ENCODE measurements around the gene EYA2. TPM values are rescaled to one million over a fixed set of nuclear protein-coding genes. Genes with fewer than 3 reads are reported as not detected.

The EYA2 gene
- total RNA-seq, 4 donors from 2014 or later, result 9.9 to 20.1 (median 13.8) TPM

DNA sequence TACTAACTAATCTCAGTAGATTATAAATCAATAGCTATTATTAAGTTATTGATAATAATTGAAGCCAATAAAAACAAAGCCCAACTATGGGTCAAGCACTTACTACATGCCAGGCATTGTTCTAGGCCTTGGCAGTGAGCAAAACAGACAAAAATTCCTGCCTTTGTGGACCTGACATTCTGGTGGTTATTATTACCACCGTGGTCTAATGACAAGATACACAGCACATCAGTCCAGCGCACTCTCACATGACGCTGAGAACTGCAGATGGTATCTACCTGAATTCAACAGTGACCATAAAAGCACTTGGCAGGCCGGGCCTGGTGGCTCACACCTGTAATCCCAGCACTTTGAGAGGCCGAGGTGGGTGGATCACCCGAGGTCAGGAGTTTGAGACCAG lies 340.5 kb downstream of the EYA2 start:
- H3K27ac ChIP-seq, result no peak overlapping the region
- DNase-seq, result no peak
- intact Hi-C loops (cut with DNase I), result no loop called here
- H3K27me3 ChIP-seq, result no peaks in the 10 kb centered on the region
- 93 to 100% methylated on average over 6 of the region's 6 CpGs for WGBS, 2 donors
- no peak overlapping the region for H3K4me3 ChIP-seq (replicated peaks in 1 of 3)
- TF ChIP-seq, protein P1, sequence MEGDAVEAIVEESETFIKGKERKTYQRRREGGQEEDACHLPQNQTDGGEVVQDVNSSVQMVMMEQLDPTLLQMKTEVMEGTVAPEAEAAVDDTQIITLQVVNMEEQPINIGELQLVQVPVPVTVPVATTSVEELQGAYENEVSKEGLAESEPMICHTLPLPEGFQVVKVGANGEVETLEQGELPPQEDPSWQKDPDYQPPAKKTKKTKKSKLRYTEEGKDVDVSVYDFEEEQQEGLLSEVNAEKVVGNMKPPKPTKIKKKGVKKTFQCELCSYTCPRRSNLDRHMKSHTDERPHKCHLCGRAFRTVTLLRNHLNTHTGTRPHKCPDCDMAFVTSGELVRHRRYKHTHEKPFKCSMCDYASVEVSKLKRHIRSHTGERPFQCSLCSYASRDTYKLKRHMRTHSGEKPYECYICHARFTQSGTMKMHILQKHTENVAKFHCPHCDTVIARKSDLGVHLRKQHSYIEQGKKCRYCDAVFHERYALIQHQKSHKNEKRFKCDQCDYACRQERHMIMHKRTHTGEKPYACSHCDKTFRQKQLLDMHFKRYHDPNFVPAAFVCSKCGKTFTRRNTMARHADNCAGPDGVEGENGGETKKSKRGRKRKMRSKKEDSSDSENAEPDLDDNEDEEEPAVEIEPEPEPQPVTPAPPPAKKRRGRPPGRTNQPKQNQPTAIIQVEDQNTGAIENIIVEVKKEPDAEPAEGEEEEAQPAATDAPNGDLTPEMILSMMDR (IDR thresholded peaks at IDR 0.05), result no peak
- no peak for TF ChIP-seq POLR2A (IDR thresholded peaks at IDR 0.05)
- H3K9me3 ChIP-seq, result no peaks in the 10 kb centered on the region
- H3K36me3 ChIP-seq, result peaks cover 24 to 30% of the 10 kb centered on the region in 2 donors
- peaks cover 0 to 6% of the 10 kb centered on the region in 2 donors for H3K4me1 ChIP-seq

DNA sequence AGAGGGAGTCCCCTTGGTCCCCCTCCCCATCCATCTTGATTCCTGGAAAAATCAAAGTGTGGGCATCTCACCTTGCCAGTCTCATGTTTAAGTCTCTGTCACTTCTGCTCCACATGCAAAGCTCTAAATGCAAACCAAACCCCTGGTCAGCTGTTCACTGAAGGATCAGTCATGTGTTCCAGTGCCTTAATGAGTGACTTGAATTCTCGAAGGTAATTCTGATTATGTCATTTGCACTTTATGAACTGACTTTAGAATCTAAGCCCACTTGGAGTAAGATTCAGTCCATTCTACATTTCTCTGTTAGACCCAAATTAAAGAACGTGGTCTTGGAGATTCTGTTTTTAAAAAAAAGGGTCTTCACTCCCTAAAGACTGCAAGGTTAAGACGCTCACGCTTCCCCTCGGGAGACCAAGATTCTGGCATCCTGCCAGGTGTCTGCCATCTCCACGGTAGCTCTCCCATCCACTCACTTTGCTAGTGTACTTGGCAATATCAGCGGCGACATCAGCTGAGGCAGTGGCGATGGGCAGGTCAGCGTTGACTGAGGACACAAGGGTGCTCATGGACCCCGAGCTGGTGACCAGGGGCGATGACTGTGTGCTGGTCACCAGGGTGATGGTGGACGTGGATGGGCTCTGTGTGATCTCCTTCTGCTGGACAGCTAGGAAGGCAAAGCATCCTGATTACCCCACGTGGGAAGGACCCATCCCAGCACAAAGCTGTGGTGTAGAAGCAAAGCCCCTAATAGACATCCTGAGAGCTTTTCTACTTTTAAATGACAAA lies 341.4 kb downstream of the EYA2 start:
- Histone ChIP-seq H3K4me3 (replicated peaks in 1 of 3) (no peak overlapping the region), H3K9me3 (no peaks in the 10 kb centered on the region), H3K36me3 (peaks cover 24 to 30% of the 10 kb centered on the region in 2 donors), H3K4me1 (peaks cover 0 to 6% of the 10 kb centered on the region in 2 donors), H3K27ac (no peak overlapping the region), H3K27me3 (no peaks in the 10 kb centered on the region)
- WGBS, 2 donors, result 68 to 78% methylated on average over 14 of the region's 14 CpGs
- DNase-seq, result no peak
- TF ChIP-seq POLR2A (IDR thresholded peaks at IDR 0.05), result no peak
- TF ChIP-seq, protein P1 (IDR thresholded peaks at IDR 0.05), result no peak
- intact Hi-C loops (cut with DNase I), result no loop called here

DNA sequence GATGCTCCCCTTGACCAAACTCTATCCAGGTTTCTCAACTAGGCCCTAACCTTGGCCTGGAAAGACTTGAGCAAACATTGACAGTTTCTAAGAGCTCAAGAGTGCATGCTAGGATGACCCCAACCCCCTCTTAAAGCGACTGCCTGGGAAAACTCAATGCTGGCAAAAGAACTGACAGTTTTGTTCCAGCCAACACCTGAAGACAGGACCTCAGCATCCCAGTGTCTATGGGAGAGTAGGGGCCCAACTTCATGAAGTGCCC lies 341.9 kb downstream of the EYA2 start:
- Histone ChIP-seq H3K9me3 (no peaks in the 10 kb centered on the region), H3K27ac (no peak overlapping the region), H3K27me3 (no peaks in the 10 kb centered on the region), H3K36me3 (peaks cover 22 to 30% of the 10 kb centered on the region in 2 donors), H3K4me1 (peaks cover 0 to 6% of the 10 kb centered on the region in 2 donors), H3K4me3 (replicated peaks in 1 of 3) (no peak overlapping the region)
- DNase-seq, result no peak
- TF ChIP-seq, protein P1 (IDR thresholded peaks at IDR 0.05), result no peak
- intact Hi-C loops (cut with DNase I), result no loop called here
- 33 to 64% methylated on average over 1 of the region's 1 CpG for WGBS, 2 donors

DNA sequence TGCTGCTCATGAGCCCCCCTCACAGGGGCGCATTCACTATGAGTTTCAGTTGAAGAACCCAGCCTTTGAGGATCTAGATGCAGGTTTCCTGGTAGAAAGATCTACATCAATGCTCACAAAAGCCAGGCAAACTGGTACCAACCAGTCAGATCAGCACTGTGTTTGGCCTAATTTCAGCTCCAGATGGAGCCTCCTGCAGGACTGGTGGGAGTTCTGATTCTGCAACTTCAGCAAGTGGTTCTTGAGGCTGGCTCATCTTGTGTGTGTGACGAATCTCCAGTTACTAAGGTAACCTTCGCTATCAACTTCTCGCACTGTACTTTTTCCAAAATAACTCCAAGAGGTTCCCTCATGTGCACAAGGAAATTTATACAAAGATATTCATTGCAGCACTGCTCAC lies 343.1 kb downstream of the EYA2 start:
- intact Hi-C loops (cut with DNase I), result no loop called here
- Histone ChIP-seq H3K4me1 (peaks cover 8 to 13% of the 10 kb centered on the region in 2 donors), H3K36me3 (peaks cover 21 to 30% of the 10 kb centered on the region in 2 donors), H3K27ac (no peak overlapping the region), H3K9me3 (no peaks in the 10 kb centered on the region), H3K27me3 (no peaks in the 10 kb centered on the region), H3K4me3 (replicated peaks in 1 of 3) (no peak overlapping the region)
- peak in 1 of 2 donors; percentile 32 for DNase-seq
- WGBS, 2 donors, result 89% methylated on average over 4 of the region's 4 CpGs
- no peak for TF ChIP-seq POLR2A (IDR thresholded peaks at IDR 0.05)
- TF ChIP-seq, protein P1 (IDR thresholded peaks at IDR 0.05), result no peak

Small RNA genes within 50 kb of the gene (microRNA-seq; reads per million reads assigned to microRNA genes)
- 2.9 reads per million for gene MIR3616

Small RNA genes within 50 kb of the gene (small RNA-seq; reads per million reads assigned to genes)
- not detected for gene MIR3616

Other genes starting within 250 kb of the EYA2 start
- gene SLC13A3, start 243.4 kb upstream of the EYA2 start, total RNA-seq, result 1 to 10 TPM; 1.8 to 4.2 (median 2.1) TPM
- 10 to 100 TPM; 20.2 to 49.6 (median 36.1) TPM for gene TP53RK, start 205.4 kb upstream of the EYA2 start, total RNA-seq
- 10 to 100 TPM; 33.7 to 53.0 (median 51.1) TPM for gene SLC2A10, start 185.2 kb upstream of the EYA2 start, total RNA-seq